SH-SY5Y (cell line): ENCODE results near the gene APOBEC3C.

Experiments used
- GATA2 ChIP-seq: IDR thresholded peaks from 2 replicates; pipeline ENCODE4 v1.6.1; 2011; ENCODE audit warnings: mild to moderate bottlenecking, low read depth, low read length
- GATA3 ChIP-seq: IDR thresholded peaks from 2 replicates; pipeline ENCODE4 v1.6.1; 2011; ENCODE audit warnings: low read depth, mild to moderate bottlenecking, low read length, moderate library complexity

- no peak for TF ChIP-seq GATA3
- TF ChIP-seq GATA2: no peak
Observed at GRCh38 chr22:39068033-39068785, 54.2 kb downstream of the APOBEC3C start.
